NB4 (cell line): ENCODE data around the gene RETREG1.
"Not testable (repeated sequence)": the region's sequence is repeated elsewhere in the genome, so short reads cannot be mapped to it uniquely, and the experiment has no call there.

Experiments used
- CTCF ChIP-seq: IDR thresholded peaks from one replicate; pipeline ENCODE4 v1.5.1; 2012; ENCODE audit warnings: low read depth, low read length
- TF ChIP-seq, protein P1 (sequence below): IDR thresholded peaks from 2 replicates; pipeline ENCODE4 v1.6.1; 2011; ENCODE audit warnings: low read depth, low read length

DNA sequence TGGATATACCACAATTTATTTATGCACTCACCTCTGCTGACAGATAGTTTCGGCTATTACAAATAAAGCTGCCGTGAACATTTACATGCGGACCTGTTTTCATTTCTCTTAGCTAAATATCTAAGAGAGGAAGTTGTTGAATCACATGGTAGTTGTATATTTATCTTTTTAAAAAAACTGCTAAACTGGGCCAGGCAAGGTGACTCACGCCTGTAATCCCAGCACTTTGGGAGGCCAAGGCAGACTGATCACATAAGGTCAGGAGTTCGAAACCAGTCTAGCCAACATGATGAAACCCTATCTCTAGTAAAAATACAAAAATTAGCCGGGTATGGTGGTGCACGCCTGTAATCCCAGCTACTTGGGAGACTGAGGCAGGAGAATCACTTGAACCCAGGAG is 73.6 kb downstream of the RETREG1 start:
- not testable (repeated sequence) for TF ChIP-seq CTCF
- TF ChIP-seq, protein P1, sequence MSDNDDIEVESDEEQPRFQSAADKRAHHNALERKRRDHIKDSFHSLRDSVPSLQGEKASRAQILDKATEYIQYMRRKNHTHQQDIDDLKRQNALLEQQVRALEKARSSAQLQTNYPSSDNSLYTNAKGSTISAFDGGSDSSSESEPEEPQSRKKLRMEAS = not testable (repeated sequence)
